Measurements from ENCODE around the gene FAM13B. TPM values are rescaled to one million over a fixed set of nuclear protein-coding genes. Genes with fewer than 3 reads are reported as not detected.

FAM13B gene
- total and polyA plus RNA-seq, 10 of the 15 experiments (the other 5 are each of a cell fraction or from before 2014, with no cell fraction given) = 3.6 to 30.0 (median 20.3) TPM

DNA sequence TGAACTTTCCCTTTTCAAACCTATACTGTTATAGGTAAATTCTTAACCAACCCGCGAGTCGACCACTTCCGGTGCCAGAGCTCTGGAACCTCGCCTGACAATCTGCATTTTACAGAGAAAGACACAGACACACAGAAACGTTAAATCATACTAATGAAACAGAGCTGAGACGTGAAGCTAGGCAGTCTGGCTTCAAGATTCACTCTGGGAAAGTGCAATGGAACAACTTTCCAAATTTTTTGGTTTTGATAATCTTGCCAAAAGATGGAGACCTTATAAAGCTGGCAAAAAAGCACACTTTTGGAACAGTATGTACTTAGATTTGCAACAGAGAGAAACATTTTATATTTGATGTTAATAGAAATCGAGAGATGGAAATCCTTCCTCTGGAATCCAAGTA is 35.1 kb upstream of the FAM13B start:
- 41% methylated on average over 8 of the region's 8 CpGs for WGBS (ENCODE audit: insufficient coverage, insufficient replicate concordance, low lambda C conversion rate, missing lambda C conversion rate)
- TF ChIP-seq, protein P1, sequence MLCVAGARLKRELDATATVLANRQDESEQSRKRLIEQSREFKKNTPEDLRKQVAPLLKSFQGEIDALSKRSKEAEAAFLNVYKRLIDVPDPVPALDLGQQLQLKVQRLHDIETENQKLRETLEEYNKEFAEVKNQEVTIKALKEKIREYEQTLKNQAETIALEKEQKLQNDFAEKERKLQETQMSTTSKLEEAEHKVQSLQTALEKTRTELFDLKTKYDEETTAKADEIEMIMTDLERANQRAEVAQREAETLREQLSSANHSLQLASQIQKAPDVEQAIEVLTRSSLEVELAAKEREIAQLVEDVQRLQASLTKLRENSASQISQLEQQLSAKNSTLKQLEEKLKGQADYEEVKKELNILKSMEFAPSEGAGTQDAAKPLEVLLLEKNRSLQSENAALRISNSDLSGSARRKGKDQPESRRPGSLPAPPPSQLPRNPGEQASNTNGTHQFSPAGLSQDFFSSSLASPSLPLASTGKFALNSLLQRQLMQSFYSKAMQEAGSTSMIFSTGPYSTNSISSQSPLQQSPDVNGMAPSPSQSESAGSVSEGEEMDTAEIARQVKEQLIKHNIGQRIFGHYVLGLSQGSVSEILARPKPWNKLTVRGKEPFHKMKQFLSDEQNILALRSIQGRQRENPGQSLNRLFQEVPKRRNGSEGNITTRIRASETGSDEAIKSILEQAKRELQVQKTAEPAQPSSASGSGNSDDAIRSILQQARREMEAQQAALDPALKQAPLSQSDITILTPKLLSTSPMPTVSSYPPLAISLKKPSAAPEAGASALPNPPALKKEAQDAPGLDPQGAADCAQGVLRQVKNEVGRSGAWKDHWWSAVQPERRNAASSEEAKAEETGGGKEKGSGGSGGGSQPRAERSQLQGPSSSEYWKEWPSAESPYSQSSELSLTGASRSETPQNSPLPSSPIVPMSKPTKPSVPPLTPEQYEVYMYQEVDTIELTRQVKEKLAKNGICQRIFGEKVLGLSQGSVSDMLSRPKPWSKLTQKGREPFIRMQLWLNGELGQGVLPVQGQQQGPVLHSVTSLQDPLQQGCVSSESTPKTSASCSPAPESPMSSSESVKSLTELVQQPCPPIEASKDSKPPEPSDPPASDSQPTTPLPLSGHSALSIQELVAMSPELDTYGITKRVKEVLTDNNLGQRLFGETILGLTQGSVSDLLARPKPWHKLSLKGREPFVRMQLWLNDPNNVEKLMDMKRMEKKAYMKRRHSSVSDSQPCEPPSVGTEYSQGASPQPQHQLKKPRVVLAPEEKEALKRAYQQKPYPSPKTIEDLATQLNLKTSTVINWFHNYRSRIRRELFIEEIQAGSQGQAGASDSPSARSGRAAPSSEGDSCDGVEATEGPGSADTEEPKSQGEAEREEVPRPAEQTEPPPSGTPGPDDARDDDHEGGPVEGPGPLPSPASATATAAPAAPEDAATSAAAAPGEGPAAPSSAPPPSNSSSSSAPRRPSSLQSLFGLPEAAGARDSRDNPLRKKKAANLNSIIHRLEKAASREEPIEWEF (IDR thresholded peaks at IDR 0.05; ENCODE audit: insufficient replicate concordance, low read depth, low read length) = no peak
- TF ChIP-seq, protein P2, sequence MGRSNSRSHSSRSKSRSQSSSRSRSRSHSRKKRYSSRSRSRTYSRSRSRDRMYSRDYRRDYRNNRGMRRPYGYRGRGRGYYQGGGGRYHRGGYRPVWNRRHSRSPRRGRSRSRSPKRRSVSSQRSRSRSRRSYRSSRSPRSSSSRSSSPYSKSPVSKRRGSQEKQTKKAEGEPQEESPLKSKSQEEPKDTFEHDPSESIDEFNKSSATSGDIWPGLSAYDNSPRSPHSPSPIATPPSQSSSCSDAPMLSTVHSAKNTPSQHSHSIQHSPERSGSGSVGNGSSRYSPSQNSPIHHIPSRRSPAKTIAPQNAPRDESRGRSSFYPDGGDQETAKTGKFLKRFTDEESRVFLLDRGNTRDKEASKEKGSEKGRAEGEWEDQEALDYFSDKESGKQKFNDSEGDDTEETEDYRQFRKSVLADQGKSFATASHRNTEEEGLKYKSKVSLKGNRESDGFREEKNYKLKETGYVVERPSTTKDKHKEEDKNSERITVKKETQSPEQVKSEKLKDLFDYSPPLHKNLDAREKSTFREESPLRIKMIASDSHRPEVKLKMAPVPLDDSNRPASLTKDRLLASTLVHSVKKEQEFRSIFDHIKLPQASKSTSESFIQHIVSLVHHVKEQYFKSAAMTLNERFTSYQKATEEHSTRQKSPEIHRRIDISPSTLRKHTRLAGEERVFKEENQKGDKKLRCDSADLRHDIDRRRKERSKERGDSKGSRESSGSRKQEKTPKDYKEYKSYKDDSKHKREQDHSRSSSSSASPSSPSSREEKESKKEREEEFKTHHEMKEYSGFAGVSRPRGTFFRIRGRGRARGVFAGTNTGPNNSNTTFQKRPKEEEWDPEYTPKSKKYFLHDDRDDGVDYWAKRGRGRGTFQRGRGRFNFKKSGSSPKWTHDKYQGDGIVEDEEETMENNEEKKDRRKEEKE (IDR thresholded peaks at IDR 0.05) = no peak
- TF ChIP-seq, protein P3, sequence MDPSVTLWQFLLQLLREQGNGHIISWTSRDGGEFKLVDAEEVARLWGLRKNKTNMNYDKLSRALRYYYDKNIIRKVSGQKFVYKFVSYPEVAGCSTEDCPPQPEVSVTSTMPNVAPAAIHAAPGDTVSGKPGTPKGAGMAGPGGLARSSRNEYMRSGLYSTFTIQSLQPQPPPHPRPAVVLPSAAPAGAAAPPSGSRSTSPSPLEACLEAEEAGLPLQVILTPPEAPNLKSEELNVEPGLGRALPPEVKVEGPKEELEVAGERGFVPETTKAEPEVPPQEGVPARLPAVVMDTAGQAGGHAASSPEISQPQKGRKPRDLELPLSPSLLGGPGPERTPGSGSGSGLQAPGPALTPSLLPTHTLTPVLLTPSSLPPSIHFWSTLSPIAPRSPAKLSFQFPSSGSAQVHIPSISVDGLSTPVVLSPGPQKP (IDR thresholded peaks at IDR 0.05; ENCODE audit: low read depth, low read length) = no peak
- TF ChIP-seq SUZ12 (IDR thresholded peaks at IDR 0.05; ENCODE audit: unreplicated experiment) (no peak), ZSCAN29 (IDR thresholded peaks at IDR 0.05) (no peak), DPF2 (IDR thresholded peaks at IDR 0.05) (no peak), ETV6 (conservative IDR thresholded peaks at IDR 0.05 in 1 of 2, IDR thresholded peaks at IDR 0.05 in 1 of 2; ENCODE audit: borderline replicate concordance in 1 of 2, low read depth in 1 of 2) (no peak)
- TF ChIP-seq, protein P4, sequence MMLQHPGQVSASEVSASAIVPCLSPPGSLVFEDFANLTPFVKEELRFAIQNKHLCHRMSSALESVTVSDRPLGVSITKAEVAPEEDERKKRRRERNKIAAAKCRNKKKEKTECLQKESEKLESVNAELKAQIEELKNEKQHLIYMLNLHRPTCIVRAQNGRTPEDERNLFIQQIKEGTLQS (IDR thresholded peaks at IDR 0.05; ENCODE audit: borderline replicate concordance, extremely low read depth, low read depth, low read length) = no peak
- TF ChIP-seq, protein P5, sequence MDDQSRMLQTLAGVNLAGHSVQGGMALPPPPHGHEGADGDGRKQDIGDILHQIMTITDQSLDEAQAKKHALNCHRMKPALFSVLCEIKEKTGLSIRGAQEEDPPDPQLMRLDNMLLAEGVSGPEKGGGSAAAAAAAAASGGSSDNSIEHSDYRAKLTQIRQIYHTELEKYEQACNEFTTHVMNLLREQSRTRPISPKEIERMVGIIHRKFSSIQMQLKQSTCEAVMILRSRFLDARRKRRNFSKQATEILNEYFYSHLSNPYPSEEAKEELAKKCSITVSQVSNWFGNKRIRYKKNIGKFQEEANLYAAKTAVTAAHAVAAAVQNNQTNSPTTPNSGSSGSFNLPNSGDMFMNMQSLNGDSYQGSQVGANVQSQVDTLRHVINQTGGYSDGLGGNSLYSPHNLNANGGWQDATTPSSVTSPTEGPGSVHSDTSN (IDR thresholded peaks at IDR 0.05; ENCODE audit: insufficient replicate concordance, low read depth, low read length) = no peak

More for the DNA sequence above, 35.1 kb upstream of the FAM13B start:
- DNase-seq (ENCODE audit: low read depth, low spot score) = no peak
- Histone ChIP-seq H4K20me1 (ENCODE audit: control insufficient read depth, insufficient read depth) (no peaks in the 10 kb centered on the region), H3K9ac (ENCODE audit: control insufficient read depth, insufficient read depth, low read length) (no peak overlapping the region), H3K36me3 (ENCODE audit: control insufficient read depth in 2 of 2, insufficient read depth in 2 of 2, low read length in 1 of 2) (no peaks in the 10 kb centered on the region), H3K9me3 (replicated peaks; ENCODE audit: control insufficient read depth, insufficient read depth, low read length) (no peaks in the 10 kb centered on the region), H3K4me2 (ENCODE audit: control insufficient read depth, insufficient read depth) (no peak overlapping the region), H2AFZ (ENCODE audit: control insufficient read depth, low read depth, low read length) (no peak overlapping the region), H3K4me3 (no peak overlapping the region), H3K79me2 (ENCODE audit: control insufficient read depth, insufficient read depth, low read length) (no peaks in the 10 kb centered on the region), H3K27me3 (replicated peaks in 1 of 2; ENCODE audit: control insufficient read depth in 2 of 2, insufficient read depth in 2 of 2, low read length in 1 of 2) (no peaks in the 10 kb centered on the region), H3K4me1 (ENCODE audit: control insufficient read depth, insufficient read depth, low read length) (no peaks in the 10 kb centered on the region), H3K27ac (ENCODE audit: control insufficient read depth, insufficient read depth) (no peak overlapping the region)
- RAD21 ChIA-PET (ENCODE audit: unreplicated experiment) = interaction anchor here (0.6 to 6.3 kb wide), 6 partner anchors 30 to 407 kb away, joined by 3 to 60 read pairs (median 10); partner anchors contain the start of gene FAM13B
- POLR2A ChIA-PET = interaction anchor here (0.8 kb wide), 1 partner anchor 38 kb away, joined by 3 read pairs; no protein-coding TSS in a partner anchor
- intact Hi-C loops (cut with micrococcal nuclease; ENCODE audit: unreplicated experiment) (loop anchor here (1.0 to 5.0 kb wide), 3 partner anchors 32 to 441 kb away; no protein-coding TSS in a partner anchor), in situ Hi-C loops (cut with MboI) (loop anchor here (5.0 to 10.0 kb wide), 2 partner anchors 36 to 433 kb away; partner anchors contain the start of gene FAM13B)
- CTCF ChIA-PET = interaction anchor here (0.7 to 10.9 kb wide), 22 partner anchors 10 to 438 kb away, joined by 3 to 398 read pairs (median 6); partner anchors contain the start of genes FAM13B and WNT8A
- no peak for FAIRE-seq
- ATAC-seq = no peak
- no TSS peak for BruUV-seq (replicated peaks)
- SMC1A ChIA-PET (ENCODE audit: uncharacterized antibody, unreplicated experiment) = interaction anchor here (0.9 to 9.8 kb wide), 11 partner anchors 10 to 289 kb away, joined by 3 to 207 read pairs (median 5); partner anchors contain the start of genes FAM13B and PKD2L2

All from GM12878 (cell line).